ENCODE data around the gene NGB. TPM values are rescaled to one million over a fixed set of nuclear protein-coding genes. Genes with fewer than 3 reads are reported as not detected.

NGB gene
- total and polyA plus RNA-seq, 9 donors, result 0.04 to 0.11 TPM; not detected in 7

DNA sequence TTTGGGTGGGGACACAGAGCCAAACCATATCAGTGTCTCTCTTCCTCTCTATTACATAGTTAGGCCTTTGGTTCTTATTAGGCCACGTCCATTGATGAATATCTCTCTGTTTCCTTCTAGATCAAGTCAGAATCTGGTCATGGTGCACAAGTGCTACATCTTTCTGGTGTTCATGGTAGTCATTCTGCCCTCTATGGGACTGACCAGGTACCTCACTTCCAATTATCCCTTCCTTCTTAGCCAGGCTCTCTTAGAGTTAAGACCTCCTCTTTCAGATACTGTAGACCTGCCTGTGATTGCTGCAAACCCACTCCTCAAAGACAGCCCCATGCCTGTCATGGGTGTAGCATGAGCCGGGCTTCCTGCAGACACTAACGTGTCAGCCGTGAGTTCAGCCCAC is 25.2 kb downstream of the NGB start:
- no peak overlapping the region for H3K27ac ChIP-seq
- H3K27me3 ChIP-seq, result no peaks in the 10 kb centered on the region
- no peak overlapping the region for H3K4me3 ChIP-seq
- DNase-seq, result no peak
- H3K9me3 ChIP-seq, result no peaks in the 10 kb centered on the region
- H3K4me1 ChIP-seq (ENCODE audit: insufficient read depth), result no peaks in the 10 kb centered on the region
- TF ChIP-seq EP300 (IDR thresholded peaks at IDR 0.05), result no peak
- TF ChIP-seq POLR2A (IDR thresholded peaks at IDR 0.05), result no peak
- TF ChIP-seq, protein P1, sequence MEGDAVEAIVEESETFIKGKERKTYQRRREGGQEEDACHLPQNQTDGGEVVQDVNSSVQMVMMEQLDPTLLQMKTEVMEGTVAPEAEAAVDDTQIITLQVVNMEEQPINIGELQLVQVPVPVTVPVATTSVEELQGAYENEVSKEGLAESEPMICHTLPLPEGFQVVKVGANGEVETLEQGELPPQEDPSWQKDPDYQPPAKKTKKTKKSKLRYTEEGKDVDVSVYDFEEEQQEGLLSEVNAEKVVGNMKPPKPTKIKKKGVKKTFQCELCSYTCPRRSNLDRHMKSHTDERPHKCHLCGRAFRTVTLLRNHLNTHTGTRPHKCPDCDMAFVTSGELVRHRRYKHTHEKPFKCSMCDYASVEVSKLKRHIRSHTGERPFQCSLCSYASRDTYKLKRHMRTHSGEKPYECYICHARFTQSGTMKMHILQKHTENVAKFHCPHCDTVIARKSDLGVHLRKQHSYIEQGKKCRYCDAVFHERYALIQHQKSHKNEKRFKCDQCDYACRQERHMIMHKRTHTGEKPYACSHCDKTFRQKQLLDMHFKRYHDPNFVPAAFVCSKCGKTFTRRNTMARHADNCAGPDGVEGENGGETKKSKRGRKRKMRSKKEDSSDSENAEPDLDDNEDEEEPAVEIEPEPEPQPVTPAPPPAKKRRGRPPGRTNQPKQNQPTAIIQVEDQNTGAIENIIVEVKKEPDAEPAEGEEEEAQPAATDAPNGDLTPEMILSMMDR (IDR thresholded peaks at IDR 0.05), result no peak
- WGBS, 3 donors, result 83 to 86% (median 83%) methylated on average over 4 of the region's 4 CpGs
- no peaks in the 10 kb centered on the region for H3K36me3 ChIP-seq
- intact Hi-C loops (cut with DNase I), result no loop called here

DNA sequence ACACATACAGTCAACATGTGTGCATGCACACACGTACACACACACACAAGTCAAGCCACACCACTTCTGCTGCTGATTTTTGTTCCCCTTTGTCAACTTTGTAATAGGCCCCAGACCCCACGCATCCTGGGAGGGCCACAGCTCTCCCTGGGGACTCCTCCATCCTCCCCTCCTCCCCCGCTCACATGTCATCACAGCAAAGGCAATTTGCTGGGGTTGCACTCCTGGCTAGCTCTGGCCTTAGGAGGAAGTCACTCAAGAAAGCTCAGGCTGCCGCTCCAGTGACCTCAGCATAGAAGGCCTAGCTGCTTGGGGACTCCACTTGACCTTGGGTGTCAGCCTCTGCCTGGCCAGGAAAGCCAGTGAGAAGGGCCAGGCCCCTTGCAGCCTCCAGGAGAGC is 27.2 kb downstream of the NGB start:
- Histone ChIP-seq H3K36me3 (no peaks in the 10 kb centered on the region), H3K4me3 (no peak overlapping the region), H3K27ac (no peak overlapping the region), H3K9me3 (no peaks in the 10 kb centered on the region), H3K4me1 (ENCODE audit: insufficient read depth) (no peaks in the 10 kb centered on the region), H3K27me3 (no peaks in the 10 kb centered on the region)
- intact Hi-C loops (cut with DNase I), result no loop called here
- no peak for TF ChIP-seq POLR2A (IDR thresholded peaks at IDR 0.05)
- TF ChIP-seq EP300 (IDR thresholded peaks at IDR 0.05), result no peak
- TF ChIP-seq, protein P1 (IDR thresholded peaks at IDR 0.05), result no peak
- 73 to 85% (median 83%) methylated on average over 4 of the region's 4 CpGs for WGBS, 3 donors
- no peak for DNase-seq

DNA sequence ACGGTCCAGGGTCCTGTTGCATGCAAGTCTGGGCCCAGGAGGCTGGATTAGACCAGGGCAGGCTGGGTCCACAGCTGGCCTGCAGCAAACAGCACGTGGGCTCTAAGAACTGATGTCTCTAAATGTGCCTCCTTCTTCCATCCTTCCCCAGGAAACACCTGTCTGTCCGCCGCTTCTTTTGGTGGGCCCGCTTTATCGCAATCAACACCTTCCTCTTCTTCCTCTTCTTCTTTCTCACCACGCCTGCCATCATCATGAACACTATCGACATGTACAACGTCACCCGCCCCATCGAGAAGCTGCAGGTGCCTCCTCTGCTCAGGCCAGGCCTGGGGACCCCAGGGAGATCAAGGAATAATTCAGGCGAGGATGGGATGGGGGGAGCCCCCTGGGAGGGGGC is 28.3 kb downstream of the NGB start:
- Histone ChIP-seq H3K4me1 (ENCODE audit: insufficient read depth) (no peaks in the 10 kb centered on the region), H3K36me3 (no peaks in the 10 kb centered on the region), H3K27me3 (no peaks in the 10 kb centered on the region), H3K4me3 (no peak overlapping the region), H3K27ac (no peak overlapping the region), H3K9me3 (no peaks in the 10 kb centered on the region)
- TF ChIP-seq POLR2A (IDR thresholded peaks at IDR 0.05) (no peak), EP300 (IDR thresholded peaks at IDR 0.05) (no peak)
- TF ChIP-seq, protein P1 (IDR thresholded peaks at IDR 0.05), result no peak
- intact Hi-C loops (cut with DNase I), result no loop called here
- DNase-seq, result no peak
- WGBS, 3 donors, result 86 to 92% (median 90%) methylated on average over 12 of the region's 12 CpGs

DNA sequence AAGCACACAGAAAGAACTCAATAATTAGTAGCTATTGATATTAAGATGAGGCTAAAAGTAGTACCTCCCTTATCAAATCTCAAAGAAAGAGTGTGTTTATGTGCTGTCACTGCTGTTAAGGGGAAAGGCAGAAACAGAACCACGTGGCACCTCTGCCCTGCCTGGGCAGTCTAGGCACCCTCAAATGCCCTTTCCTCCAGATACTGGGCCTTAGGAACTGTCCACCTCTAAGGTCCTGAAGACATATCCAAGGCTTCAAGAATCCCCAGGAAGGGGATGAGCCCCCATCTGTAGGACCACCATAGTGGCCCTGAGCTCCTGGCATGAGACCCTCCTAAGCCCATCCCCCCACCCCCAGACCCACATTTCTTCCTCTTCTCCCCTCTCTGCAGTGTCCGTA is 29.1 kb downstream of the NGB start:
- Histone ChIP-seq H3K36me3 (no peaks in the 10 kb centered on the region), H3K9me3 (no peaks in the 10 kb centered on the region), H3K27me3 (no peaks in the 10 kb centered on the region), H3K27ac (no peak overlapping the region), H3K4me1 (ENCODE audit: insufficient read depth) (no peaks in the 10 kb centered on the region), H3K4me3 (no peak overlapping the region)
- intact Hi-C loops (cut with DNase I), result no loop called here
- DNase-seq, result no peak
- 49 to 56% (median 53%) methylated on average over 2 of the region's 2 CpGs for WGBS, 3 donors
- no peak for TF ChIP-seq POLR2A (IDR thresholded peaks at IDR 0.05)
- TF ChIP-seq, protein P1 (IDR thresholded peaks at IDR 0.05), result no peak
- TF ChIP-seq EP300 (IDR thresholded peaks at IDR 0.05), result no peak

All from ovary (tissue), 9 donors.